ENCODE data around the gene CSH1. TPM values are rescaled to one million over a fixed set of nuclear protein-coding genes. Genes with fewer than 3 reads are reported as not detected.

CSH1 gene
- total and polyA plus RNA-seq, 2 experiments from 2014 or later = 0.68 TPM; not detected in 1

DNA sequence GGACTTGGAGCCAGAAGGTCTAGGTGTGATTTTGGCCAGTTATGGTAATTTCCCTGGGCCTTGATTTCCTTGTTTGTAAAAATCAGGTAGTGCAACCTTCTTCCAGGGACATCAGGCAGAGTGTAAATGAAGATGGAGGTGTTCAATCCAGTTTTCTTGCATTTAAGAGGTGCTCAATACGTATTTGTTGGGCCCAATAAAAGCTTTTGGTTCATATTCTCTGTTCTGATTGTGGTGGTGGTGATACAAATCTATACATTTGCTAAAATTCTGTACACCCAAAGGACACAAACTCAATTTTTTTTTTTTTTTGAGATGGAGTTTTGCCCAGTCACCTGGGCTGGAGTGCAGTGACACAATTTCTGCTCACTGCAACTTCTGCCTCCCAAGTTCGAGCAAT lies 29.8 kb upstream of the CSH1 start:
- no peaks in the 10 kb centered on the region for H3K36me3 Mint-ChIP-seq (ENCODE audit: low read depth)
- H3K27ac Mint-ChIP-seq = no peak overlapping the region
- TF ChIP-seq, protein P1, sequence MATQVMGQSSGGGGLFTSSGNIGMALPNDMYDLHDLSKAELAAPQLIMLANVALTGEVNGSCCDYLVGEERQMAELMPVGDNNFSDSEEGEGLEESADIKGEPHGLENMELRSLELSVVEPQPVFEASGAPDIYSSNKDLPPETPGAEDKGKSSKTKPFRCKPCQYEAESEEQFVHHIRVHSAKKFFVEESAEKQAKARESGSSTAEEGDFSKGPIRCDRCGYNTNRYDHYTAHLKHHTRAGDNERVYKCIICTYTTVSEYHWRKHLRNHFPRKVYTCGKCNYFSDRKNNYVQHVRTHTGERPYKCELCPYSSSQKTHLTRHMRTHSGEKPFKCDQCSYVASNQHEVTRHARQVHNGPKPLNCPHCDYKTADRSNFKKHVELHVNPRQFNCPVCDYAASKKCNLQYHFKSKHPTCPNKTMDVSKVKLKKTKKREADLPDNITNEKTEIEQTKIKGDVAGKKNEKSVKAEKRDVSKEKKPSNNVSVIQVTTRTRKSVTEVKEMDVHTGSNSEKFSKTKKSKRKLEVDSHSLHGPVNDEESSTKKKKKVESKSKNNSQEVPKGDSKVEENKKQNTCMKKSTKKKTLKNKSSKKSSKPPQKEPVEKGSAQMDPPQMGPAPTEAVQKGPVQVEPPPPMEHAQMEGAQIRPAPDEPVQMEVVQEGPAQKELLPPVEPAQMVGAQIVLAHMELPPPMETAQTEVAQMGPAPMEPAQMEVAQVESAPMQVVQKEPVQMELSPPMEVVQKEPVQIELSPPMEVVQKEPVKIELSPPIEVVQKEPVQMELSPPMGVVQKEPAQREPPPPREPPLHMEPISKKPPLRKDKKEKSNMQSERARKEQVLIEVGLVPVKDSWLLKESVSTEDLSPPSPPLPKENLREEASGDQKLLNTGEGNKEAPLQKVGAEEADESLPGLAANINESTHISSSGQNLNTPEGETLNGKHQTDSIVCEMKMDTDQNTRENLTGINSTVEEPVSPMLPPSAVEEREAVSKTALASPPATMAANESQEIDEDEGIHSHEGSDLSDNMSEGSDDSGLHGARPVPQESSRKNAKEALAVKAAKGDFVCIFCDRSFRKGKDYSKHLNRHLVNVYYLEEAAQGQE (IDR thresholded peaks at IDR 0.05; ENCODE audit: unreplicated experiment) = no peak
- TF ChIP-seq POLR2AphosphoS5 (IDR thresholded peaks at IDR 0.05; ENCODE audit: low read depth) = no peak
- H3K4me3 Mint-ChIP-seq = no peak overlapping the region
- H3K4me3 ChIP-seq = no peak overlapping the region
- H3K79me2 ChIP-seq (replicated peaks; ENCODE audit: insufficient read depth) = no peaks in the 10 kb centered on the region
- H3K27me3 Mint-ChIP-seq (ENCODE audit: insufficient read depth, low read depth, poor library complexity) = peaks cover 9% of the 10 kb centered on the region
- no peaks in the 10 kb centered on the region for H4K20me1 ChIP-seq (replicated peaks; ENCODE audit: insufficient read depth)
- ATAC-seq = no peak
- no peak overlapping the region for H2AFZ ChIP-seq
- H3K36me3 ChIP-seq (ENCODE audit: insufficient read depth) = no peaks in the 10 kb centered on the region
- H3K27ac ChIP-seq (ENCODE audit: low read depth) = no peak overlapping the region
- H3K4me1 ChIP-seq (ENCODE audit: insufficient read depth) = 0 out of 2 replicates have a peak, but pooled peaks cover 5% of the 10 kb centered on the region
- H3K9me3 Mint-ChIP-seq = no peaks in the 10 kb centered on the region
- peaks cover 6% of the 10 kb centered on the region for H3K4me1 Mint-ChIP-seq
- DNase-seq (ENCODE audit: low spot score) = no peak
- no peak overlapping the region for H3K4me2 ChIP-seq
- no peaks in the 10 kb centered on the region for H3K27me3 ChIP-seq (ENCODE audit: insufficient read depth)
- no peaks in the 10 kb centered on the region for H3K9me2 ChIP-seq (ENCODE audit: insufficient read depth)
- no peaks in the 10 kb centered on the region for H3F3A ChIP-seq (replicated peaks; ENCODE audit: low read depth)

DNA sequence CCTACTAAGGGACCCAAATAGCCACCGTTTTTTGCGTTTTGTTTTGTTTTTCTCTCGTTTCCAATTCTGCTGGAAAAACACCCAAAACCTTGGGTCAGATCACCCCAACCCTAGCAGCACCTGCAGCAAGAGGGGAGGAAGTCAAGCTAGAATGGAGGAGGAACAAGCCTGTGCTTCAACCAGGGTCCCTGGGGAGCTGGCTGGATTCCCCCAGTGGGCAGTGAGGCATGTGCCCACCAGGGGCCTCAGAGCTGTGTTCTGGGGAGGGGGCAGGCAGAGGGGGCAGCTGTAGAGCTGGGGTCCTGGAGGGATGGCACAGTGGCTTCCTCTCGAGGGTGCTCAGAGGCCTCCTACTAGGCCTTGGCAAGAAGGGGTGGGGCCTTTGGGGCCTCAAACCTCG lies 29.2 kb upstream of the CSH1 start:
- Histone ChIP-seq H3K4me1 (ENCODE audit: insufficient read depth) (0 out of 2 replicates have a peak, but pooled peaks cover under 1% of the 10 kb centered on the region), H3K27me3 (ENCODE audit: insufficient read depth) (no peaks in the 10 kb centered on the region), H4K20me1 (replicated peaks; ENCODE audit: insufficient read depth) (no peaks in the 10 kb centered on the region), H3K4me3 (no peak overlapping the region), H3K79me2 (replicated peaks; ENCODE audit: insufficient read depth) (no peaks in the 10 kb centered on the region), H3K27ac (ENCODE audit: low read depth) (no peak overlapping the region), H3K36me3 (ENCODE audit: insufficient read depth) (no peaks in the 10 kb centered on the region), H3F3A (replicated peaks; ENCODE audit: low read depth) (no peaks in the 10 kb centered on the region), H2AFZ (no peak overlapping the region), H3K4me2 (no peak overlapping the region), H3K9me2 (ENCODE audit: insufficient read depth) (no peaks in the 10 kb centered on the region)
- Mint-ChIP-seq H3K9me3 (no peaks in the 10 kb centered on the region), H3K4me3 (no peak overlapping the region), H3K27me3 (ENCODE audit: insufficient read depth, low read depth, poor library complexity) (peaks cover 7% of the 10 kb centered on the region), H3K4me1 (peaks cover 1% of the 10 kb centered on the region), H3K36me3 (ENCODE audit: low read depth) (no peaks in the 10 kb centered on the region), H3K27ac (no peak overlapping the region)
- no peak for ATAC-seq
- no peak for DNase-seq (ENCODE audit: low spot score)
- no peak for TF ChIP-seq EZH2phosphoT487 (IDR thresholded peaks at IDR 0.05; ENCODE audit: unreplicated experiment)
- TF ChIP-seq EZH2 (IDR thresholded peaks at IDR 0.05; ENCODE audit: low read depth, unreplicated experiment) = no peak
- no peak for TF ChIP-seq ZNF114 (CRISPR knock-in tag; IDR thresholded peaks at IDR 0.05)
- TF ChIP-seq, protein P2, sequence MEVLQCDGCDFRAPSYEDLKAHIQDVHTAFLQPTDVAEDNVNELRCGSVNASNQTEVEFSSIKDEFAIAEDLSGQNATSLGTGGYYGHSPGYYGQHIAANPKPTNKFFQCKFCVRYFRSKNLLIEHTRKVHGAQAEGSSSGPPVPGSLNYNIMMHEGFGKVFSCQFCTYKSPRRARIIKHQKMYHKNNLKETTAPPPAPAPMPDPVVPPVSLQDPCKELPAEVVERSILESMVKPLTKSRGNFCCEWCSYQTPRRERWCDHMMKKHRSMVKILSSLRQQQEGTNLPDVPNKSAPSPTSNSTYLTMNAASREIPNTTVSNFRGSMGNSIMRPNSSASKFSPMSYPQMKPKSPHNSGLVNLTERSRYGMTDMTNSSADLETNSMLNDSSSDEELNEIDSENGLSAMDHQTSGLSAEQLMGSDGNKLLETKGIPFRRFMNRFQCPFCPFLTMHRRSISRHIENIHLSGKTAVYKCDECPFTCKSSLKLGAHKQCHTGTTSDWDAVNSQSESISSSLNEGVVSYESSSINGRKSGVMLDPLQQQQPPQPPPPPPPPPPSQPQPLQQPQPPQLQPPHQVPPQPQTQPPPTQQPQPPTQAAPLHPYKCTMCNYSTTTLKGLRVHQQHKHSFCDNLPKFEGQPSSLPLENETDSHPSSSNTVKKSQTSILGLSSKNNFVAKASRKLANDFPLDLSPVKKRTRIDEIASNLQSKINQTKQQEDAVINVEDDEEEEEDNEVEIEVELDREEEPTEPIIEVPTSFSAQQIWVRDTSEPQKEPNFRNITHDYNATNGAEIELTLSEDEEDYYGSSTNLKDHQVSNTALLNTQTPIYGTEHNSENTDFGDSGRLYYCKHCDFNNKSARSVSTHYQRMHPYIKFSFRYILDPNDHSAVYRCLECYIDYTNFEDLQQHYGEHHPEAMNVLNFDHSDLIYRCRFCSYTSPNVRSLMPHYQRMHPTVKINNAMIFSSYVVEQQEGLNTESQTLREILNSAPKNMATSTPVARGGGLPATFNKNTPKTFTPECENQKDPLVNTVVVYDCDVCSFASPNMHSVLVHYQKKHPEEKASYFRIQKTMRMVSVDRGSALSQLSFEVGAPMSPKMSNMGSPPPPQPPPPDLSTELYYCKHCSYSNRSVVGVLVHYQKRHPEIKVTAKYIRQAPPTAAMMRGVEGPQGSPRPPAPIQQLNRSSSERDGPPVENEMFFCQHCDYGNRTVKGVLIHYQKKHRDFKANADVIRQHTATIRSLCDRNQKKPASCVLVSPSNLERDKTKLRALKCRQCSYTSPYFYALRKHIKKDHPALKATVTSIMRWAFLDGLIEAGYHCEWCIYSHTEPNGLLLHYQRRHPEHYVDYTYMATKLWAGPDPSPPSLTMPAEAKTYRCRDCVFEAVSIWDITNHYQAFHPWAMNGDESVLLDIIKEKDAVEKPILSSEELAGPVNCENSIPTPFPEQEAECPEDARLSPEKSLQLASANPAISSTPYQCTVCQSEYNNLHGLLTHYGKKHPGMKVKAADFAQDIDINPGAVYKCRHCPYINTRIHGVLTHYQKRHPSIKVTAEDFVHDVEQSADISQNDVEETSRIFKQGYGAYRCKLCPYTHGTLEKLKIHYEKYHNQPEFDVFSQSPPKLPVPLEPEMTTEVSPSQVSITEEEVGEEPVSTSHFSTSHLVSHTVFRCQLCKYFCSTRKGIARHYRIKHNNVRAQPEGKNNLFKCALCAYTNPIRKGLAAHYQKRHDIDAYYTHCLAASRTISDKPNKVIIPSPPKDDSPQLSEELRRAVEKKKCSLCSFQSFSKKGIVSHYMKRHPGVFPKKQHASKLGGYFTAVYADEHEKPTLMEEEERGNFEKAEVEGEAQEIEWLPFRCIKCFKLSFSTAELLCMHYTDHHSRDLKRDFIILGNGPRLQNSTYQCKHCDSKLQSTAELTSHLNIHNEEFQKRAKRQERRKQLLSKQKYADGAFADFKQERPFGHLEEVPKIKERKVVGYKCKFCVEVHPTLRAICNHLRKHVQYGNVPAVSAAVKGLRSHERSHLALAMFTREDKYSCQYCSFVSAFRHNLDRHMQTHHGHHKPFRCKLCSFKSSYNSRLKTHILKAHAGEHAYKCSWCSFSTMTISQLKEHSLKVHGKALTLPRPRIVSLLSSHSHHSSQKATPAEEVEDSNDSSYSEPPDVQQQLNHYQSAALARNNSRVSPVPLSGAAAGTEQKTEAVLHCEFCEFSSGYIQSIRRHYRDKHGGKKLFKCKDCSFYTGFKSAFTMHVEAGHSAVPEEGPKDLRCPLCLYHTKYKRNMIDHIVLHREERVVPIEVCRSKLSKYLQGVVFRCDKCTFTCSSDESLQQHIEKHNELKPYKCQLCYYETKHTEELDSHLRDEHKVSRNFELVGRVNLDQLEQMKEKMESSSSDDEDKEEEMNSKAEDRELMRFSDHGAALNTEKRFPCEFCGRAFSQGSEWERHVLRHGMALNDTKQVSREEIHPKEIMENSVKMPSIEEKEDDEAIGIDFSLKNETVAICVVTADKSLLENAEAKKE (CRISPR knock-in tag; IDR thresholded peaks at IDR 0.05) = no peak
- TF ChIP-seq, protein P1 (IDR thresholded peaks at IDR 0.05; ENCODE audit: unreplicated experiment) = no peak

Measured in GM23338 (cell line).